Mesenchymal stem cell (in vitro differentiated cells and primary cell): Measurements from ENCODE around the gene PIK3CA.
"Not testable (repeated sequence)": the region's sequence is repeated elsewhere in the genome, so short reads cannot be mapped to it uniquely, and the experiment has no call there.

ENCODE experiments used
- DNase-seq: peaks from one replicate; pipeline ENCODE4 v3.0.0-alpha.2; 2013
- H2AFZ ChIP-seq: one replicate; pipeline ENCODE4 v1.6.1; 2013; ENCODE audit warnings: low read depth, mild to moderate bottlenecking, control low read depth, inconsistent platforms, low read length, moderate library complexity
- H2AK5ac ChIP-seq: 2 replicates; pipeline ENCODE4 v1.6.1; 2013; ENCODE audit warnings: low read length, moderate library complexity, mild to moderate bottlenecking, inconsistent platforms; ENCODE audit not compliant: severe bottlenecking
- H2BK120ac ChIP-seq: one replicate; pipeline ENCODE4 v1.6.1; 2013; ENCODE audit warnings: low read depth, mild to moderate bottlenecking, inconsistent platforms, low read length, moderate library complexity
- H2BK12ac ChIP-seq, 2 experiments: one replicate each; pipeline ENCODE4 v1.6.1; 2013; ENCODE audit warnings: inconsistent platforms in 2 of 2, low read length in 2 of 2, mild to moderate bottlenecking in 2 of 2, moderate library complexity in 2 of 2, control low read depth in 1 of 2
- H2BK15ac ChIP-seq: one replicate; pipeline ENCODE4 v1.6.1; 2013; ENCODE audit warnings: mild to moderate bottlenecking, low read depth, inconsistent platforms; ENCODE audit not compliant: poor library complexity, severe bottlenecking
- H2BK5ac ChIP-seq: 2 replicates; pipeline ENCODE4 v1.6.1; 2013; ENCODE audit warnings: low read depth, mild to moderate bottlenecking, low read length, control low read depth, inconsistent platforms; ENCODE audit not compliant: poor library complexity, severe bottlenecking
- H3K14ac ChIP-seq, 2 experiments: one replicate each; pipeline ENCODE4 v1.6.1; 2013; ENCODE audit warnings: inconsistent platforms in 2 of 2, low read length in 2 of 2, control low read depth in 1 of 2, mild to moderate bottlenecking in 1 of 2, moderate library complexity in 1 of 2
- H3K18ac ChIP-seq, 2 experiments: one replicate each; pipeline ENCODE4 v1.6.1; 2013; ENCODE audit warnings: inconsistent platforms in 2 of 2, low read length in 2 of 2, control low read depth in 1 of 2, low read depth in 1 of 2, mild to moderate bottlenecking in 1 of 2
- H3K23ac ChIP-seq, 2 experiments: one replicate each; pipeline ENCODE4 v1.6.1; 2013; ENCODE audit warnings: inconsistent platforms in 2 of 2, low read length in 2 of 2, mild to moderate bottlenecking in 2 of 2, moderate library complexity in 2 of 2, control low read depth in 1 of 2
- H3K27ac ChIP-seq: 2 replicates; pipeline ENCODE4 v1.5.1; 2013; ENCODE audit warnings: mild to moderate bottlenecking, moderate library complexity, low read length, control low read depth, inconsistent platforms; ENCODE audit not compliant: poor library complexity, severe bottlenecking
- H3K27me3 ChIP-seq, 2 experiments: 2 replicates each; pipeline versions ENCODE4 v1.6.1 to v1.7.0; 2013; ENCODE audit warnings: low read length in 2 of 2, mild to moderate bottlenecking in 2 of 2, moderate library complexity in 2 of 2, control low read depth in 1 of 2, inconsistent platforms in 1 of 2; ENCODE audit not compliant: control insufficient read depth in 1 of 2, insufficient read depth in 1 of 2
- H3K36me3 ChIP-seq, 2 experiments: 2 replicates each; pipeline versions ENCODE4 v1.6.1 to v1.7.0; 2013; ENCODE audit warnings: low read length in 2 of 2, control low read depth in 1 of 2, inconsistent platforms in 1 of 2, low read depth in 1 of 2, mild to moderate bottlenecking in 1 of 2; ENCODE audit not compliant: insufficient read depth in 2 of 2, control insufficient read depth in 1 of 2
- H3K4ac ChIP-seq, 2 experiments: one replicate each; pipeline ENCODE4 v1.6.1; 2013; ENCODE audit warnings: inconsistent platforms in 2 of 2, low read length in 2 of 2, mild to moderate bottlenecking in 2 of 2, moderate library complexity in 2 of 2, control low read depth in 1 of 2, low read depth in 1 of 2
- H3K4me1 ChIP-seq: 2 replicates; pipeline ENCODE4 v1.6.1; 2013; ENCODE audit warnings: low read depth, low read length, control low read depth; ENCODE audit not compliant: control insufficient read depth, insufficient read depth
- H3K4me2 ChIP-seq: 2 replicates; pipeline ENCODE4 v1.6.1; 2013; ENCODE audit warnings: low read length, mild to moderate bottlenecking, inconsistent platforms; ENCODE audit not compliant: poor library complexity, severe bottlenecking
- H3K4me3 ChIP-seq, 2 experiments: 2 replicates each; pipeline versions ENCODE4 v1.5.1 to v1.7.0; 2013; ENCODE audit warnings: low read length in 2 of 2, mild to moderate bottlenecking in 2 of 2, control low read depth in 1 of 2, low read depth in 1 of 2; ENCODE audit not compliant: insufficient read depth in 1 of 2
- H3K79me1 ChIP-seq: replicated peaks from 2 replicates; pipeline ENCODE4 v1.6.1; 2013; ENCODE audit warnings: mild to moderate bottlenecking, control low read depth, low read length, inconsistent platforms; ENCODE audit not compliant: poor library complexity, severe bottlenecking
- H3K9ac ChIP-seq: 2 replicates; pipeline ENCODE4 v1.7.0; 2013; ENCODE audit warnings: mild to moderate bottlenecking, low read length, moderate library complexity
- H3K9me3 ChIP-seq: 2 replicates; pipeline ENCODE4 v1.7.0; 2013; ENCODE audit warnings: mild to moderate bottlenecking, low read length; ENCODE audit not compliant: control insufficient read depth
- H4K8ac ChIP-seq: one replicate; pipeline ENCODE4 v1.6.1; 2013; ENCODE audit warnings: inconsistent platforms, mild to moderate bottlenecking, low read length, moderate library complexity
- H4K91ac ChIP-seq: one replicate; pipeline ENCODE4 v1.6.1; 2013; ENCODE audit warnings: mild to moderate bottlenecking, low read length, inconsistent platforms
- WGBS: methylation state at CpG from one replicate; pipeline ENCODE4 v1.1.7; 2013; ENCODE audit warnings: mixed read lengths; 5-methylcytosine and 5-hydroxymethylcytosine counted together

Gene PIK3CA

DNA sequence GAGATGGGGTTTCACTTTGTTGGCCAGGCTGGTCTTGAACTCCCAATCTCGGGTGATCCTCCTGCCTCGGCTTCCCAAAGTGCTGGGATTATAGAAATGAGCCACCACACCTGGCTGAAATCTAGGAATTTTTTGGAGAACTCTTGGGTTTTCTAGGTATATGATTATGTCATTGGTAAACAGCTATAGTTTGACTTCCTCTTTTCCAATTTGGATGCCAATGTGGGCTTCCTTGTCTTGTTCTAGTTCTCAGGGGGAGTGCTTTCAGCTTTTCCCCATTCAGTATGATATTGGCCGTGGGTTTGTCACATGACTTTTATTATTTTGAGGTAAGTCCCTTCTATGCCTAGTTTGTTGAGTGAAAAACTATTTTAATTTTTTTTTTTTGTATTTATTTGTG lies 84.9 kb downstream of the PIK3CA start:
- H3K27ac ChIP-seq: no peak overlapping the region
- no peak overlapping the region for H4K8ac ChIP-seq
- no peaks in the 10 kb centered on the region for H3K4me1 ChIP-seq
- DNase-seq: no peak
- no peak overlapping the region for H2BK12ac ChIP-seq
- no peak overlapping the region for H2BK120ac ChIP-seq
- H3K9ac ChIP-seq: no peak overlapping the region
- no peak overlapping the region for H3K14ac ChIP-seq
- H3K4me2 ChIP-seq: no peak overlapping the region
- no peak overlapping the region for H3K4ac ChIP-seq
- H3K27me3 ChIP-seq: no peaks in the 10 kb centered on the region
- H3K36me3 ChIP-seq: peaks cover 0 to 58% of the 10 kb centered on the region in 2 experiments
- H3K9me3 ChIP-seq: no peaks in the 10 kb centered on the region
- H2BK5ac ChIP-seq: no peak overlapping the region
- no peak overlapping the region for H3K23ac ChIP-seq
- H2BK15ac ChIP-seq: no peak overlapping the region
- no peak overlapping the region for H2AFZ ChIP-seq
- H4K91ac ChIP-seq: no peak overlapping the region
- WGBS: 98% methylated on average over 3 of the region's 3 CpGs
- H3K79me1 ChIP-seq: peaks cover 1% of the 10 kb centered on the region
- H3K18ac ChIP-seq: no peak overlapping the region
- H2AK5ac ChIP-seq: no peak overlapping the region
- H3K4me3 ChIP-seq: no peak overlapping the region

GRCh38 chr3:179234199-179234598 lies 86.0 kb downstream of the PIK3CA start:
- H2BK15ac ChIP-seq: no peak overlapping the region
- H3K9me3 ChIP-seq: no peaks in the 10 kb centered on the region
- H3K18ac ChIP-seq: no peak overlapping the region
- no peak overlapping the region for H2AFZ ChIP-seq
- no peak overlapping the region for H3K4ac ChIP-seq
- peak; percentile 24 for DNase-seq
- H3K27ac ChIP-seq: no peak overlapping the region
- no peak overlapping the region for H4K8ac ChIP-seq
- WGBS: 100% methylated on average over 2 of the region's 4 CpGs
- H3K4me2 ChIP-seq: no peak overlapping the region
- H2BK120ac ChIP-seq: no peak overlapping the region
- no peak overlapping the region for H3K4me3 ChIP-seq
- H3K23ac ChIP-seq: no peak overlapping the region
- H2BK12ac ChIP-seq: no peak overlapping the region
- no peak overlapping the region for H3K9ac ChIP-seq
- no peaks in the 10 kb centered on the region for H3K27me3 ChIP-seq
- no peak overlapping the region for H4K91ac ChIP-seq
- H3K36me3 ChIP-seq: peaks cover 0 to 55% of the 10 kb centered on the region in 2 experiments
- H2AK5ac ChIP-seq: no peak overlapping the region
- H2BK5ac ChIP-seq: no peak overlapping the region
- no peaks in the 10 kb centered on the region for H3K4me1 ChIP-seq
- H3K79me1 ChIP-seq: peaks cover 1% of the 10 kb centered on the region
- no peak overlapping the region for H3K14ac ChIP-seq

GRCh38 chr3:179236669-179237301 lies 88.6 kb downstream of the PIK3CA start:
- Histone ChIP-seq H2BK15ac (no peak overlapping the region), H4K91ac (no peak overlapping the region)
- WGBS: 100% methylated on average over 1 of the region's 2 CpGs

GRCh38 chr3:179240299-179240698 lies 92.1 kb downstream of the PIK3CA start:
- not testable (repeated sequence) for H3K14ac ChIP-seq, H3K4me2 ChIP-seq, H4K91ac ChIP-seq, H3K9ac ChIP-seq, DNase-seq, H3K4me1 ChIP-seq, H3K27ac ChIP-seq, H2BK12ac ChIP-seq, H2BK15ac ChIP-seq, H2BK120ac ChIP-seq, H3K18ac ChIP-seq, H2BK5ac ChIP-seq, H4K8ac ChIP-seq, H3K4me3 ChIP-seq, H3K27me3 ChIP-seq, H3K79me1 ChIP-seq, H3K9me3 ChIP-seq, H3K23ac ChIP-seq, H2AK5ac ChIP-seq, H2AFZ ChIP-seq, H3K4ac ChIP-seq
- H3K36me3 ChIP-seq: peaks cover 0 to 14% of the 10 kb centered on the region in 2 experiments
- WGBS: 100% methylated on average over 1 of the region's 1 CpG

More at GRCh38 chr3:179236669-179237301, 88.6 kb downstream of the PIK3CA start:
- no peak overlapping the region for H4K8ac ChIP-seq
- no peak overlapping the region for H2BK120ac ChIP-seq
- H3K79me1 ChIP-seq: peaks cover 1% of the 10 kb centered on the region
- no peak overlapping the region for H3K4me3 ChIP-seq
- DNase-seq: peak; percentile 18
- H3K4me1 ChIP-seq: no peaks in the 10 kb centered on the region
- H3K27ac ChIP-seq: no peak overlapping the region
- no peaks in the 10 kb centered on the region for H3K9me3 ChIP-seq
- H3K23ac ChIP-seq: no peak overlapping the region
- no peak overlapping the region for H3K18ac ChIP-seq
- no peak overlapping the region for H2AFZ ChIP-seq
- H2AK5ac ChIP-seq: no peak overlapping the region
- no peaks in the 10 kb centered on the region for H3K27me3 ChIP-seq
- H3K4me2 ChIP-seq: no peak overlapping the region
- H2BK12ac ChIP-seq: no peak overlapping the region
- H3K36me3 ChIP-seq: peaks cover 0 to 34% of the 10 kb centered on the region in 2 experiments
- no peak overlapping the region for H3K4ac ChIP-seq
- H3K14ac ChIP-seq: no peak overlapping the region
- H2BK5ac ChIP-seq: no peak overlapping the region
- H3K9ac ChIP-seq: no peak overlapping the region
